HepG2 (cell line): ENCODE measurements around the gene PELI1. TPM values are rescaled to one million over a fixed set of nuclear protein-coding genes. Genes with fewer than 3 reads are reported as not detected.

Experiments
- CSRNP2 ChIP-seq: sonication (generic); formaldehyde crosslinking; conservative IDR thresholded peaks from 2 replicates; pipeline ENCODE4 v1.8.0; 2022; ENCODE audit warnings: low read depth, missing genetic modification reagents
- DPF2 ChIP-seq: sonication (generic); formaldehyde crosslinking; IDR thresholded peaks from 2 replicates; pipeline ENCODE4 v1.4.0; 2020; ENCODE audit warnings: mild to moderate bottlenecking, low read depth, missing genetic modification reagents, borderline replicate concordance
- HDAC1 ChIP-seq: sonication (generic); formaldehyde crosslinking; IDR thresholded peaks from 2 replicates; pipeline ENCODE4 v1.5.1; 2020; ENCODE audit warnings: mild to moderate bottlenecking, missing genetic modification reagents
- MAFG ChIP-seq: sonication (generic); formaldehyde crosslinking; IDR thresholded peaks from 2 replicates; pipeline ENCODE4 v1.5.1; 2020; ENCODE audit warnings: mild to moderate bottlenecking, missing genetic modification reagents
- MED1 ChIP-seq: sonication (generic); formaldehyde crosslinking; IDR thresholded peaks from 2 replicates; pipeline ENCODE4 v1.4.0; 2020; ENCODE audit warnings: missing genetic modification reagents
- MXD4 ChIP-seq: IDR thresholded peaks from 2 replicates; pipeline ENCODE4 v1.6.1; 2016; ENCODE audit warnings: mild to moderate bottlenecking, missing biosample characterization, missing genetic modification reagents
- MYPOP ChIP-seq: sonication (generic); formaldehyde crosslinking; IDR thresholded peaks from 2 replicates; pipeline ENCODE4 v1.8.1; 2023; ENCODE audit warnings: mild to moderate bottlenecking, moderate library complexity, missing genetic modification reagents
- PAF1 ChIP-seq: IDR thresholded peaks from 2 replicates; pipeline ENCODE4 v1.6.1; 2016; ENCODE audit warnings: missing genetic modification reagents, missing compliant biosample characterization
- SPEN ChIP-seq: sonication (generic); formaldehyde crosslinking; IDR thresholded peaks from 2 replicates; pipeline ENCODE4 v1.5.1; 2020; ENCODE audit warnings: low read depth, mild to moderate bottlenecking, missing genetic modification reagents
- SRSF9 ChIP-seq: fragments of 200-400 bp; formaldehyde crosslinking; IDR thresholded peaks from 2 replicates; pipeline ENCODE4 v1.6.1; 2018; ENCODE audit warnings: borderline replicate concordance, mild to moderate bottlenecking, low read depth, low read length; ENCODE audit not compliant: insufficient read depth, poor library complexity, severe bottlenecking
- ZBTB33 ChIP-seq: sonication (generic); formaldehyde crosslinking; IDR thresholded peaks from 2 replicates; pipeline ENCODE4 v1.4.0; 2020; ENCODE audit warnings: missing genetic modification reagents
- ZBTB38 ChIP-seq: sonication (generic); formaldehyde crosslinking; IDR thresholded peaks from 2 replicates; pipeline ENCODE4 v1.5.1; 2020; ENCODE audit warnings: mild to moderate bottlenecking, missing genetic modification reagents
- ZNF329 ChIP-seq: sonication (generic); formaldehyde crosslinking; IDR thresholded peaks from 2 replicates; pipeline ENCODE4 v1.9.0; 2021; ENCODE audit warnings: low read depth, mild to moderate bottlenecking, missing genetic modification reagents
- ZNF34 ChIP-seq: sonication (generic); formaldehyde crosslinking; IDR thresholded peaks from 2 replicates; pipeline ENCODE4 v1.4.0; 2020; ENCODE audit warnings: mild to moderate bottlenecking, missing genetic modification reagents, borderline replicate concordance
- ZNF790 ChIP-seq: sonication (generic); formaldehyde crosslinking; IDR thresholded peaks from 2 replicates; pipeline ENCODE4 v1.8.0; 2022; ENCODE audit warnings: missing genetic modification reagents, mild to moderate bottlenecking, borderline replicate concordance
- polyA plus RNA-seq, 8 experiments: library from polyadenylated mRNA; depleted of rRNA in 3 of 8; stranded (reverse) in 7 of 8; unstranded in 1 of 8; fragments of >200 nt; fragmentation: Illumina TruSeq in 4 of 8; extraction: Trizol in 4 of 8; gene quantifications; 2 replicates each; pipeline versions ENCODE4 v1.2.1 to v1.2.3, GENCODE V29; 2011 to 2016; ENCODE audit warnings: low read depth in 4 of 8, missing spikeins in 1 of 8, mixed read lengths in 1 of 8; ENCODE audit not compliant: insufficient read depth in 1 of 8
- total RNA-seq, 5 experiments: library from RNA; depleted of rRNA; stranded (reverse); fragments of >200 nt; fragmentation: Illumina TruSeq; extraction: Trizol; gene quantifications; 2 replicates each; pipeline ENCODE4 v1.2.3, GENCODE V29; 2016; ENCODE audit warnings: low read depth in 1 of 5
- TF ChIP-seq, protein P1 (sequence below): sonication (generic); formaldehyde crosslinking; IDR thresholded peaks from 2 replicates; pipeline ENCODE4 v1.4.0; 2020; ENCODE audit warnings: low read depth, missing genetic modification reagents
- TF ChIP-seq, protein P2 (sequence below): sonication (generic); formaldehyde crosslinking; IDR thresholded peaks from 2 replicates; pipeline ENCODE4 v1.4.0; 2020; ENCODE audit warnings: missing genetic modification reagents

The PELI1 gene
- total and polyA plus RNA-seq, 2 of the 13 experiments (the other 11 are each of a cell fraction or from before 2014, with no cell fraction given): 12.5 to 16.2 TPM

GRCh38 chr2:64049633-64050220 lies 94.5 kb downstream of the PELI1 start (continued):
- TF ChIP-seq ZNF34 (CRISPR knock-in tag) (no peak), HDAC1 (CRISPR knock-in tag) (no peak), ZNF329 (CRISPR knock-in tag) (no peak), MAFG (CRISPR knock-in tag) (no peak), ZBTB33 (CRISPR knock-in tag) (no peak), ZNF790 (CRISPR knock-in tag) (no peak), DPF2 (CRISPR knock-in tag) (no peak), SPEN (CRISPR knock-in tag) (no peak; the same call in 1 of the 2 replicates), PAF1 (no peak), SRSF9 (no peak), MED1 (peak; percentile 69), CSRNP2 (CRISPR knock-in tag) (no peak), ZBTB38 (CRISPR knock-in tag) (no peak), MXD4 (no peak), MYPOP (CRISPR knock-in tag) (peak; percentile 64)
- TF ChIP-seq, protein P1, sequence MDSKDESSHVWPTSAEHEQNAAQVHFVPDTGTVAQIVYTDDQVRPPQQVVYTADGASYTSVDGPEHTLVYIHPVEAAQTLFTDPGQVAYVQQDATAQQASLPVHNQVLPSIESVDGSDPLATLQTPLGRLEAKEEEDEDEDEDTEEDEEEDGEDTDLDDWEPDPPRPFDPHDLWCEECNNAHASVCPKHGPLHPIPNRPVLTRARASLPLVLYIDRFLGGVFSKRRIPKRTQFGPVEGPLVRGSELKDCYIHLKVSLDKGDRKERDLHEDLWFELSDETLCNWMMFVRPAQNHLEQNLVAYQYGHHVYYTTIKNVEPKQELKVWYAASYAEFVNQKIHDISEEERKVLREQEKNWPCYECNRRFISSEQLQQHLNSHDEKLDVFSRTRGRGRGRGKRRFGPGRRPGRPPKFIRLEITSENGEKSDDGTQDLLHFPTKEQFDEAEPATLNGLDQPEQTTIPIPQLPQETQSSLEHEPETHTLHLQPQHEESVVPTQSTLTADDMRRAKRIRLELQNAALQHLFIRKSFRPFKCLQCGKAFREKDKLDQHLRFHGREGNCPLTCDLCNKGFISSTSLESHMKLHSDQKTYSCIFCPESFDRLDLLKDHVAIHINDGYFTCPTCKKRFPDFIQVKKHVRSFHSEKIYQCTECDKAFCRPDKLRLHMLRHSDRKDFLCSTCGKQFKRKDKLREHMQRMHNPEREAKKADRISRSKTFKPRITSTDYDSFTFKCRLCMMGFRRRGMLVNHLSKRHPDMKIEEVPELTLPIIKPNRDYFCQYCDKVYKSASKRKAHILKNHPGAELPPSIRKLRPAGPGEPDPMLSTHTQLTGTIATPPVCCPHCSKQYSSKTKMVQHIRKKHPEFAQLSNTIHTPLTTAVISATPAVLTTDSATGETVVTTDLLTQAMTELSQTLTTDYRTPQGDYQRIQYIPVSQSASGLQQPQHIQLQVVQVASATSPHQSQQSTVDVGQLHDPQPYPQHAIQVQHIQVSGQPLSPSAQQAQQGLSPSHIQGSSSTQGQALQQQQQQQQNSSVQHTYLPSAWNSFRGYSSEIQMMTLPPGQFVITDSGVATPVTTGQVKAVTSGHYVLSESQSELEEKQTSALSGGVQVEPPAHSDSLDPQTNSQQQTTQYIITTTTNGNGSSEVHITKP (CRISPR knock-in tag): 0 out of 2 replicates have a peak, but pooled peaks have one; percentile 12
- TF ChIP-seq, protein P2, sequence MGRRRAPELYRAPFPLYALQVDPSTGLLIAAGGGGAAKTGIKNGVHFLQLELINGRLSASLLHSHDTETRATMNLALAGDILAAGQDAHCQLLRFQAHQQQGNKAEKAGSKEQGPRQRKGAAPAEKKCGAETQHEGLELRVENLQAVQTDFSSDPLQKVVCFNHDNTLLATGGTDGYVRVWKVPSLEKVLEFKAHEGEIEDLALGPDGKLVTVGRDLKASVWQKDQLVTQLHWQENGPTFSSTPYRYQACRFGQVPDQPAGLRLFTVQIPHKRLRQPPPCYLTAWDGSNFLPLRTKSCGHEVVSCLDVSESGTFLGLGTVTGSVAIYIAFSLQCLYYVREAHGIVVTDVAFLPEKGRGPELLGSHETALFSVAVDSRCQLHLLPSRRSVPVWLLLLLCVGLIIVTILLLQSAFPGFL (CRISPR knock-in tag): no peak
